Frontal cortex (tissue), 4 donors: ENCODE data around the gene MED8. TPM values are rescaled to one million over a fixed set of nuclear protein-coding genes. Genes with fewer than 3 reads are reported as not detected.

Source experiments
- DNase-seq, 2 donors: peaks; one replicate each; pipeline ENCODE4 v3.0.0; 2012; ENCODE audit warnings: low spot score in 2 of 2
- FAIRE-seq: peaks from 2 replicates; lab custom pipeline; 2012; peaks lifted over from hg19 to GRCh38; lab: Jason Lieb, UNC
- total RNA-seq: library from RNA; depleted of rRNA; stranded (reverse); fragments of >200 nt; gene quantifications from one replicate; pipeline ENCODE4 v1.2.3, GENCODE V29; 2014
- donor health status: control.
- donor health status: control.
- donor health status: control.

Gene MED8
- total RNA-seq, 1 donor from 2014 or later, result 22.8 TPM

DNA sequence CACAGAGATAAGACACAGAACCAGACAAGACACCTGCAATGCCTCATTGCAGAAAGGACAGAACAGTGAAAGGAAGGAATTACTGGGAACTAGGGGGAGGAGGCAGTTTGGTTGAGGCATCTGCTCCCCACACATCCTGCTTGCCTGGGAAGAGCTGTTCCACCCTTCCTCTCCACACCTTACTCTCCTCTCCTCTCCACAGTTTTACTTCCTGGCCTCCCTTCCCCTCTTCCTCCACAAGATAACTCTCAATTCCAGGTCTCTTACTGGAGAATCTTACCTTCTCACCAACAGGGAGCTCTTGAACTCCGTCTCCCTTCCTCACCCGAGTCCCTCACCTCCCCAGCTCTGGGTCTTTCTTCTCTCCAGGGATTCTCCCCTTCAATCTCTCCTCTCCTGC, 23.9 kb downstream of the MED8 start:
- DNase-seq (no peak), FAIRE-seq (no peak)

DNA sequence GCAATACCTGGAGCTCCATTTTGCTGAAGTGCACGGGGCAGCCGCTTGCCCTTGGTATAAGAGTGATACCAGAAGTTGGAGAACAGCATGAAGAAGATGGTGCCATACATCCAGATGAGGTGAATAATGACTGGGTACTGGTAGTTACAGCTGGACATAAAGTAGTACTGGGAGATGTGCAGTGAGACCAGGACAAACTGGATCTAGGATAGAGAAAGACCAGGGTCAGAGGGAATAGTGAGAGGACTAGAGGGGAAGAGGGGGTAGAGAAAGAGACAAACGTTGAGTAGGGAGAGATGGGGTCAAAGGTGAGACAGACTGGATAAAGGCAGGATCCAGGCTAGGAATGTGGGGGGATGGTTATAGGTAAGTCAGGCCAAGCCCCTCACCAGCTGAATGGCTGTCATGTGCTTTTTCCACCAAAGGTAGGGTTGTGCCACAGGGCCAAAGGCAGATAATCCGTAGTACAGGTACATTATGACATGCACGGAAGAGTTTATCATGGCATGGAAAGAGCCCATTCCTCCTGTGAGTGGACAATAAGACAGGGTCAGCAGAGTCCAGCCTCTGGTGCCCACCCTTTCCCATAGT, 25.6 kb downstream of the MED8 start:
- FAIRE-seq (no peak), DNase-seq (no peak)

DNA sequence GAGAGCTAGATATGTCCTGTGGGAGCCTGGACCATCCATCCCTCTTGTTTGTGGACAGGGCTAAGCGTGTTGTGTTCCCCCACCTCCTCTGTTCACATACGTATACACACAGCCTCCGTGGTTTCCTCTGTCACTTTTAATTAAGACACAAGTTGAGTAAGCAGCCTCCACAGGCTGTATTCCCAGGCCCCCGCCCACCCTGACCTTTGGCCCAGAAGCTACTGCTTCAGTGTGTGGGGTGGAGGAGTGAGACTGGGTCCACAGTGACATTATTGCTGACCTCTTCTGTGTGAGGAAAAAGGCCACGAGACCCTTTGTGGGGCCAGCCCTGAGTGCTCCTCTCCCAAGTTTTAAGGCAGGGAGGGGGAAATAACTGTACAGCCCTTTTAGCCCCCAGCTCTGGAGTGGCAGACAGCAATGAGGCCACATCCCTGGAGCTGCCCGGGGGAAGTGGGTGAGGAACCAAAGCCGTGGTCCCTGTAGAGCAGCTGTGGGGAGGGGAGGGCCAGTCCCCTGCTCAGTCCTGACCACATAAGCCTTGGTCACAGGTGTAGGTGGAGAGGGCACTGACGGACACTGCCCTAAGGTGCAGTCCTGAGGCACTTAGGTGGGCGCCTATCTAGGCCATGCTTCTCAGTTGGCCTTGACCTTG, 26.2 kb downstream of the MED8 start:
- FAIRE-seq, result no peak
- DNase-seq, result no peak

DNA sequence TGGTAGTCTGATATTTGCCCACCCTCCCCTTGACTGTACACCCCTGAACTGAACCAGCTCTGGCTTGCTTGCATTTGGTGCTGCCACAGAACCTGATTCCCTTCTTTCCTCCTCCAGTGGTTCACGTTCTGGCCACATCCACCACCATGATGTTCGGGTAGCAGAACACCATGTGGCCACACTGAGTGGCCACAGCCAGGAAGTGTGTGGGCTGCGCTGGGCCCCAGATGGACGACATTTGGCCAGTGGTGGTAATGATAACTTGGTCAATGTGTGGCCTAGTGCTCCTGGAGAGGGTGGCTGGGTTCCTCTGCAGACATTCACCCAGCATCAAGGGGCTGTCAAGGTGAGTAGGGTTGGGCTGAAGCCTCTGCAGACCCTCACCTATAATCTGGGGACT, 29.0 kb downstream of the MED8 start:
- DNase-seq (no peak), FAIRE-seq (no peak)

DNA sequence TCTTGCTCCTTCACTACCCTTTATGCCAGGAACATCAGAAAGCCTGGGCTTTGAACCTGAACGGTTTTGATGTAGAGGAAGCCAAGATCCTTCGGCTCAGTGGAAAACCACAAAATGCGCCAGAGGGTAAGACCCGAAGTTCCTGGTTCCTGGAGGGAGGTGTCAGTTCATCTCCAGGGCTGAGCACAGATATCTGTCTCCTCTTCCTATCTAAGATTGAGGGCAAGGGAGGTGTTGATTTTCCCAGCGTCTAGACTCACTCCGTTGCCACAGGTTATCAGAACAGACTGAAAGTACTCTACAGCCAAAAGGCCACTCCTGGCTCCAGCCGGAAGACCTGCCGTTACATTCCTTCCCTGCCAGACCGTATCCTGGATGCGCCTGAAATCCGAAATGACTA, 29.9 kb downstream of the MED8 start:
- no peak for FAIRE-seq
- DNase-seq, result no peak

DNA sequence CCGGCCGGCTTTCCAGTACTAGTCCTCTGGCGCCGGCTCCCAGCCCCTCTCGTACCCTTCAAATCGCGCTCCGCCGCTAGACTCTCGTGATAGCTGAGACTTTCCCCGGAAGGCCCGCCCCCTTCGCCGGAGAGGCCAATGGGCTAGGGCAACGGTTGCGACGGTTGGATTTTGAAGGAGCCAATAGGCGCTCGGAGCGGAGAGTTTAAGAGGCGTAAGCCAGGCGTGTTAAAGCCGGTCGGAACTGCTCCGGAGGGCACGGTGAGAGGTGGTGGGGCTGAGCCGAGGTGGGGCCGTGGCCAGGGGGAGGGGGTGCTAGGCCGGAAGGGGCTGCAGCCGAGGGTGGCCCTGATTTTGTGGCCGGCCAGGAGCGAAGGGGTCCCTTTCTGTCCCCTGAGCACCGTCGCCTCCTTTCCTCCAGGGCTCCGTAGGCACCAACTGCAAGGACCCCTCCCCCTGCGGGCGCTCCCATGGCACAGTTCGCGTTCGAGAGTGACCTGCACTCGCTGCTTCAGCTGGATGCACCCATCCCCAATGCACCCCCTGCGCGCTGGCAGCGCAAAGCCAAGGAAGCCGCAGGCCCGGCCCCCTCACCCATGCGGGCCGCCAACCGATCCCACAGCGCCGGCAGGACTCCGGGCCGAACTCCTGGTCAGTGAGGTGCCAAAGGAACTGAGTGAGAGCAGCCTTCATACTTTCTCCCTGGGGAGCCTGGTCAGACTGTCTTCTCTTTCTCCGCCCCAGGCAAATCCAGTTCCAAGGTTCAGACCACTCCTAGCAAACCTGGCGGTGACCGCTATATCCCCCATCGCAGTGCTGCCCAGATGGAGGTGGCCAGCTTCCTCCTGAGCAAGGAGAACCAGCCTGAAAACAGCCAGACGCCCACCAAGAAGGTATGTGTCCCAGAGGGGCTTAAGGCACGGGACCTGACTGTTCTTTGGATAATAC, 30.6 kb downstream of the MED8 start, which contains the start of gene CDC20:
TSS of gene CDC20 (plus strand) at position 236 of the 948 bp plus-strand sequence. CDS start at position 471, 235 bp downstream.
- FAIRE-seq, result no peak
- peak; percentile 93 to 98 for DNase-seq

DNA sequence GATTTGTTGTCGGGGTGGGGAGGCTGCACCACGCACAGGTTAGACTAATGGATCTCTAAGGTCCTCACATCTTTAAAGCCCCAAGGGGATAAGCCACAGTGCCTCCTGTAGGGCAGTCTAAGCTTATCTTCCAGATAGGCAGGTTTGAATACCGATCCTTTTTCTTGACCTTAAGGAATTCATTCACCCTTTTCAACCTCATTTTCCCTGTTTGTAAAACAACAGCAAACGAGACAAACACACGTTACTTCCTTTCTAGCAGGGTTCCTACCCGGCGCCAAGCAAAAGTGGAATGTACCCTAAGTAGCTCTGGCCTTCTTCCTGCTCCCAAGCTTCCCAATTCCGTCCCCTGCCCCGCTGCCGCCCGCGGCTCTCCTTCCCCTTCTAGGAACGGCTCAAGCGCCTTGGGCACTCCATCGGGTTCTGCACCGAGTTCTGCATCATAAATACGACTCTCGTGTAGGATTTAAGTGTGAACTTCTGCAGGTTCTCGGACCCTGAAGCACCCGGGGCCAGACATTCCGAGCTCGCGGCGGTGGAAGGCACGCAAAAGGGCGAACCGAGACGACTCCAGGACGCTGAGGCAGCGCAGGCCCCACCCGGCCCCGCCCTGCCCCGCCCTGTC, 31.4 kb downstream of the MED8 start:
- FAIRE-seq, result no peak
- DNase-seq, result no peak

DNA sequence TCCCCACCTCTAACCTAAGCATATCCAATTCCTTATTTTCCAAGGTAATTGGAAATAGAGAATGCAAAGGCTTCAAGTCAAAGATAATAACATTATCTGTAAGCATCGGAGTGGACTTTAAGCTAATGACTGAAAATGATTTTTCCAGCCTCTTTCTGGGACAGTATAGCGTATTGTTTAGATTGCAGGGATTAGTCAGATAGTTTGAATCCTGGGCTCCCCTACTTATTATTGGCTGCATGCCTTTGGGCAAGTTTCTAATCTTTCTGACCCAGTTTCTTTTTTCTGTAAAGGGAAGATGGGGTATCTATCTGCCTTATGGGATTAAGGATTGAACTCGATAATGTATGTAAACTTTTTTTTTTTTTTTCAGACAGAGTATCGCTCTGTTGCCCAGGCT, 32.3 kb downstream of the MED8 start:
- FAIRE-seq, result no peak
- no peak for DNase-seq

DNA sequence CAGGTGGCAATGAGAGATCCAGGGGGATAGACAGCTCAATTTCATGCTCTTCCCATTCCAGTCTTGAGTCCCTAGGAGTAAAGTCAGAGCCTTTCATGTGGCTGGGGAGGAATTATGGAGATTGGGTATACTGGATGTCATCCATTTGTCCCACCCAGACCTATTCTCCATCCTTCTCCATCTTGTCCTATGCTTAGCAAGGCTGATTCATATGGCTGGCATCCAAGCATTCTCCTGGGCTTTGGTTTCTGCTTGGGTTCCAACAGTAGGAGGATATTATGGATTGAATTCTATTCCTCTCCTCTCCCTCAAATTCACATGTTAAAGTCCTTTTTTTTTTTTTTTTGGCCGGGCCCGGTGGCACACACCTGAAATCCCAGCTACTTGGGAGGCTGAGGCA, 34.7 kb downstream of the MED8 start:
- FAIRE-seq (no peak), DNase-seq (no peak)

DNA sequence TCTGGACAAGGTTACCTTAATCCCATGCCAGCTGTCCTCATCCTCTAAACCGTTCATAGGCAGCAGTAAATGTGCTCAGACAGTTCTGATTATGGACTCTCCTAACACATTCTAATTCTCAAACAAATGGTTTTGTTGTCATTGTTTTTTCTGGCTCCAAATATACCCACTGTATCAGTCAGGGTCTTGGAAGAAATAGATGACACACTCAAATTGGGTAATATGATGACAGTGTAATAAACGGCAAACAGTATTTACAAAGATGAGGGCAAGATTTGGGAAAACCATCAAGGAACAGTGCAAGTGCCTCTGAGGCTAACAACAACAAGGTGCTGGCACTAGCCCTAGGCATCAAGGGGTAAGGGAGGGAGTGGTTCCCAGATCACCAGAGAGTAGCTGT, 35.1 kb downstream of the MED8 start:
- no peak for DNase-seq
- no peak for FAIRE-seq

DNA sequence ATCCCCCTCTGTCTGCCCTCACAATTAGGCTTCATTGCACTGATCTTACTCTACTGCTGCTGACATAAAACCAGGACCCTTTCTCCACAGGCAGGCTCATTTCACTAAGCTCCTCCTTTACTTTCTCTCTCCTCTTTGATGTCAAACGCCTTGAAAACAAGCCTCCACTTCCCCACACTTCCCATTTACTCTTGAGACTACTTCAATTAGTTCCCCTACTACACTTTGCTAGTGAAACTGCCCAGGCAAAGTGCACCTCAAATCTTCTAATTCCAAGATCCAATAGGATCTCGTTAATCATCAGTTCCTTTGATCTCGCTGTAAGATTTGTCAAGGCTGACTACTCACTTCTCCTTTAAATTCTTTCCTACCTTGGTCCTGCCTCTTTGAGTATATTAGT, 36.7 kb downstream of the MED8 start:
- no peak for DNase-seq
- no peak for FAIRE-seq

DNA sequence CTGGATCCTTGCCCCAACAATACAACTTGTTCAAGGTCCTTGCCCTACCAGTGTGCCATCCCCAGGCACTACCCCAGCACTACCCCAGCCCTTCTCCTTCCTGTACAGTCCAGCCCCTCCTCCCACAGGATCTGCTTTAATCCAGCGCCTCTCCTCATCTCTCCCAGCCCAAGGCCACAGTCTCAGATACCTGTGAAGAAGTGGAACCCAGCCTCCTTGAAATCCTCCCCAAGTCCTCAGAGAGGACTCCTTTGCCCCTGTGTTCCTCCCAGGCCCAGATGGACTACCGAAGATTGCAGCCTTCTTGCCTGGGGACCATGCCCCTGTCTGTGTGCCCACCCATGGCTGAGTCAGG, 37.3 kb downstream of the MED8 start:
- FAIRE-seq (no peak), DNase-seq (no peak)

DNA sequence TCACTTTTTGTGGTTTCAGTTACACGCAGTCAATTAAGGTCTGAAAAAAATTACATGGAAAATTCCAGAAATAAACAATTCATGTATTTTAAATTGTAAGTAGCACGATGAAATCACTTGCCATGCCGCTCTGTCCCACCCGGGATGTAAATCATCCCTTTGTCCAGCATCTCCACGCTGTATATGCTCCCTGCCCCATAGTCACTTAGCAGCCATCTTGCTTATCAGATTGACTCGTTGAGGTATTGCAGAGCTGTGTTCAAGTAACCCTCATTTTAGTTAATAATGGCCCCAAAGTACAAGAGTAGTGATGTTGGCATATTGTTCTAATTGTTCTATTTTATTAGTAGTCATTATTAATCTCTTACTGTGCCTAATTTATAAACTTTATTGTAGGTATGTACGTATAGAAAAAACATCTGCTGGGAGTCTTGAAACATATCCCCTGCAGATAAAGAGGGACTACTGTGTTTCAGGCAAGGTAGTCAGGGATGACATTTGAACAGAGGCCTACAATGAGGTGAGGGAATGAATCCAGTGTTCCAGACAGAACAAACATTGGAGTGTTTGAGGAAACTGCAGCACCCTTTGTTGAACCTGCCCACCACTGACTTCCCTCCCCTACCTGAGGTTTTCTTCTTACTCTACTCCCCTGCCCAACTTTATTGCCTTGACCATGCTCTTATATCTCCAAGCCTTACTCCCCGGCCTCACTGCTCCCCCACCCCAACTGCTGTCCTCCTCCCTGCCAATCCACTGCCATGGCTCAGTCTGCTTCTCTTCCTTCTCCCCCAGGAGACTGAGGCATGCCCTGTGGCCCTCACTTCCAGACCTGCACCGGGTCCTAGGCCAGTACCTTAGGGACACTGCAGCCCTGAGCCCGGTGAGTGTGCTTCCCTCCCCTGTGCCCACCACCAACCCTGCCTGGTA, 37.9 kb downstream of the MED8 start:
- FAIRE-seq, result no peak

DNA sequence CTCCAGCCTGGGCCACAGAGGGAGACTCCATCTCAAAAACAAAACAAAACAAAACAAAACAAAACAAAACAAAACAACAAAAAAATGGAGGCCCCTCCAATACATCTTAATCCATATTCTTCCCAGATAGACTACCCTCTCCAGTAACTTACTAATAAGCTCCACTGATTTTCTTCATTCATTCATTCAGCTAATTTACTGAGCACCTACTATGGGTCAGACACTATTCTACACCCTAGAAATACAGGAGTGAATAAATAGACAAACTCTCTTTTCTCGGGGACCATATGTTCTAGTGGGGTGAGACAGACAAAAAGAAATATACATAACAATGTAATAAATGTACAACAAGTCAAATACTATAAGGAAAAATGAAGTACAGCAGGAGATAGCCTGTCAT, 38.6 kb downstream of the MED8 start:
- FAIRE-seq (no peak), DNase-seq (no peak)

More for the DNA sequence above, 37.9 kb downstream of the MED8 start:
- DNase-seq, result no peak

DNA sequence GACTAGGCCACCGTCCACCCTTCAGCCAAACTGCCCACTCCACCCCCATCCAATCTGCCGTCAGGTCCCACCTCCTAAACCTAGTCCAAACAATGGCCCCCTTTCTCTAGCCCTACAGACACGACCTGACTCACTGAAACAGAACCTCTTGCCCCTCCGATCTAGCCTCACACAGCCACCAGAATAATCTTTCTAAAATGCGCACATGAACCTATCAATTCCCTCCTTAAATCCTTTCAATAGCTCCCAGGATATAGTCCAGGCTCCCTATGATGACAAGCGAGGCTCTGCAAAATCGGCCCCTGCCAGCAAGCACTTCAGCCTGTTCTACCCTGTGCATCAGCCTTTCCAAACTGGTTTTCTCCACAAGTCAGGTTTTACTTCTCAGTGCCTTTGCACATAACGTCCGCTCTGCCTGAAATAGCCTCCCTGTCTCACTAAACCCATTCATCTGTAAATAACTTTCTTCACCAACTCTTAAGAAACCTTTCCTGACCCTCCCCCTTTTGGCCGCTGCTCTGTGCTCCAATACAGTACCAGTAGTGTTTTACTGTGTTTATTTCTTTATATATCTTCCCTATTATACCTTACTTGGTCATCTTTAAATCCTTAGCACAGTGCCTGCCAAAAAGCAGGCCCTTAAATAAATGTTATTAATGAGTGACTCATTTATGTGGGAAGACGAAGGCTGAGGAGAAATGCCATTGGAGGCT, 39.9 kb downstream of the MED8 start:
- FAIRE-seq, result no peak
- DNase-seq, result no peak

DNA sequence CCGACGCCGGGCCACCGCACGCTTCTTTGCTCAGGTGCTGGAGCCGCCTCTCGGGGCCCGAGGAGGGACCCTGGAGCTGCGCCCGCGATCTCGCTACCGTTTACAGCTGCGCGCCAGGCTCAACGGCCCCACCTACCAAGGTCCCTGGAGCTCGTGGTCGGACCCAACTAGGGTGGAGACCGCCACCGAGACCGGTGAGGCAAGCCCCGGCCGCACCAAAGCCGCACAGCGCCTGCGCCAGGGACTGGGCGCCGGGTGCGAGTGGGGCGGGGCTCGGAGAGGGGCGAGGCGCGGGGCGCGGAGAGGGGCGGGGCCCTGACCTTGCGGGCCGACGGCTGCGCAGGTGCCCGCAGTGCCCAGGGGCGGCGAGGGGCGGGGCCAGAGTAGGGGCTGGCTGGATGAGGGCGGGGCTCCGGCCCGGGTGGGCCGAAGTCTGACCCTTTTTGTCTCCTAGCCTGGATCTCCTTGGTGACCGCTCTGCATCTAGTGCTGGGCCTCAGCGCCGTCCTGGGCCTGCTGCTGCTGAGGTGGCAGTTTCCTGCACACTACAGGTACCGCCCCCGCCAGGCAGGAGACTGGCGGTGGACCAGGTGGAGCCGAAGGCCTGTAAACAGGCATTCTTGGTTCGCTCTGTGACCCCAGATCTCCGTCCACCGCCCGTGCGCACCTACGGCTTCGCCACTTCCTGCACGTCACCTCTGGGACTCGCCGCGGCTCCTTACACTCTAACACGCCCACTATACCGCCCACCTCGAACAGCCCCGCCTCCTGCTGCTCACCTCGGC, 40.6 kb downstream of the MED8 start:
- FAIRE-seq (no peak), DNase-seq (peak; percentile 67 to 72)

DNA sequence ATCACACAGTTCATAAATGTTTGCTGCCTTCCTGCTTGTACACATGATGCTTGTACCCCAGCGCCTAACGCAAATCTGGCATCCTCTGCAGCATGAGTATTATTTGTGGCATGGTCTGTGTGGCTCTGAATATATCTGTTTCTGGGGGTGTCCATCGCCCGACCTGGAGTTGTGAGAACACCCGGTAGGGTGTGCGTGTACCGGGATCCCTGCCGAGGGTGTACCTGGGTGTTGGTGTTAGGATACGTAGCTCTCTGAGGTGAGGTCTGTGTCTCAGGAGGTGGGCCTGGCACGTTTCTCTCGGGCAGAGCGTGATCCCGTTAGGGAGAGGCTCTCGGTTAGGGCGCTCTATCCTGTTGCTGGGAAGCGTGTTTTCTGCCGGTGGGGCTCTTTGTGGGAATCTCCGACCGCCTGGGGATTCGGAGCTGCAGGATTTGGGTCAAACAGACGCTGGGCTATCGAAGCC, 41.2 kb downstream of the MED8 start:
- DNase-seq, result peak in 1 of 2 donors; percentile 50
- FAIRE-seq, result no peak

DNA sequence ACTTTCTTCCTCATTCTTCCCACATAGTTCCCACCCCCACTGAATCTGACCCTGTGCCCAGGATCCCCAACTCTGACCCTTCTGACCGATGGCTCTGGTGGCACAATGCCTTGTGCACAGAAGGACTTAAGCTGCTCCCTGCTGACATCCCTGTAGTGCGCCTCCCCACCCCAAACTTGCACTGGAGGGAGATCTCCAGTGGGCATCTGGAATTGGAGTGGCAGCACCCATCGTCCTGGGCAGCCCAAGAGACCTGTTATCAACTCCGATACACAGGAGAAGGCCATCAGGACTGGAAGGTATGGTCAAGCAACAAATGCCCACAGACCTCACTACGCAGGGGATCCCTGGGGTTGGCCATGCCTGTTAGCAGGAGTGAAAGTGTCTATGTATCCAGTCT, 43.0 kb downstream of the MED8 start:
- DNase-seq, result no peak
- no peak for FAIRE-seq
